Activated CD4-positive, alpha-beta T cell treated with anti-CD3 and anti-CD28 coated beads, Interleukin-10, Interleukin-2, amounts not matched to agents 100 ng/mL and 50 ng/mL, durations not matched to agents 16 hours and 8 hours (primary cell): ENCODE data around the gene MYLK4.
A peak's percentile ranks its signal among the peaks of the same experiment; 100 is the strongest.

ENCODE experiments used
- DNase-seq: peaks from one replicate; pipeline ENCODE4 v3.0.0-alpha.2; 2020

Gene MYLK4

DNA sequence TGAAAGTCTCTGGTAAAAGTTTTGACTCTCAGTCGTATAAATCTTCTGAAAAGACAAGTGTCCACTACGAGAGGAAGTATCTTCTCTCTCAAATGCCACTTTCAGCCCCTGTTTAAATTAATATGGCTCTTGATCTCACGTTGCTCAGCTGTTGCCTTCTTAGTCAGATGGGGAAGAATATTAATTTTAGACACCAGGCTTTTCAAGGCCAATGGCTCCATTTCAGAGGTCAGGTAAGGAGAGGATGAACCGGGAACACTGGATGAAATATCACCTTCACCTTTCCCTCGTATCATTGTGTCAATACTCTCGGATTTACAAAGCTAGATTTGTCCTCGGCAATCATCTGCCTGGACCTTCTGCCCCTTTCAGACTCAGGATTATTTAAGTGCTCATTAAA lies at the start of gene MYLK4:
Gene MYLK4 (minus strand): TSS at position 91 of the 400 bp plus-strand sequence. CDS start 1,628 bp downstream, outside the sequence.
- DNase-seq = no peak

DNA sequence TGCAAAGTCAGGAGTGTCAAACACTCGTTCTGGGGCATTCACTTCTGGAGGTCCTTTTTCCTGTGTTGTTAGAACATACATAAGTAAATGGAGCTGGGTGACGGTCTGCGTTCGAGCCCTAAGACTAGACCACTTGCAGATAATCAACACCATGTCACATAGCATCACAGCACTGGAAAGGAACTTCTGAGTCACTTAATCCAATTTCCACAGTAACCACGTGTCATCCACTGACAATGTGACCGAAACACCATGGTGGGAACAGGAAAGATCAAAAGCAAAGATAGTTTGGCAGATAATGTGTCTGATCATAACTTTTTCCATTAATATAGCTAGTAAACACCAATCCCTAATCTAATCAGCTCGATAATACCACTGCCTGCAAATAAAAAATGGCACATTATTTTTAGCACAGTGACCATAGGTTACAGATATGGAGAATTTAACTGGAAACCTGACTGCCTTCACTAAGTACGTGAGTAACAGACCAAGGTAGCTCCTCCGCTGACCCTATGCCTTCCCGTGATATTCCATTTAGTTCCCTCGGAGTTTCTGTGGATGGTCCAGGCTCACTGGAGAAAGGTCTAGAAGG lies 49.3 kb upstream of the MYLK4 start:
- DNase-seq = peak; percentile 72

DNA sequence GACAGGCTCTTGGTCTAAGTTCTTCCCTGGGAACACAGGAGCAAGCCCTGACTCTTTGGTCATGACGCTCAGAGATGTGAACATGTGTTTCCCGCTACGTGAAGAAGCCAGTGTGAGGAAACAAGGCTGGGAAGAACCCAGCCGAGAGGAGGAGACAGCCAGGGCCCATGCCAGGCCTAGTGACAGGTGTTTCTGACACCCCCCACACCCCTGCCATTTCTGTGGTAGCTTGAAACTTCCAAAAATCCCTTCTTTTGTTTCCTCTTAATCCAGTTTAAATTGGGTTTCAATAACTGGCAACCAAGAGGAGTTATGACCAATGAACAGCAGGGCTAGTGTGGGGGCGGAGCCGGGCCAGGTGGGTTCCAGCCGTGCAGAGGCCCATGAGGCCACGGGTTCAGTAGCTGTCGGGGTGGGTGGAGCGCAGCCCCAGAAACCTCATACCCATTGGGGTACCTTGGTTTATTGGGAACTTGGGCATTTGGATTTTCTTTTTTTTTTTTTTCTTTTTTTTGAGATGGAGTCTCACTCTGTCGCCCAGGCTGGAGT lies 47.9 kb upstream of the MYLK4 start:
- no peak for DNase-seq

DNA sequence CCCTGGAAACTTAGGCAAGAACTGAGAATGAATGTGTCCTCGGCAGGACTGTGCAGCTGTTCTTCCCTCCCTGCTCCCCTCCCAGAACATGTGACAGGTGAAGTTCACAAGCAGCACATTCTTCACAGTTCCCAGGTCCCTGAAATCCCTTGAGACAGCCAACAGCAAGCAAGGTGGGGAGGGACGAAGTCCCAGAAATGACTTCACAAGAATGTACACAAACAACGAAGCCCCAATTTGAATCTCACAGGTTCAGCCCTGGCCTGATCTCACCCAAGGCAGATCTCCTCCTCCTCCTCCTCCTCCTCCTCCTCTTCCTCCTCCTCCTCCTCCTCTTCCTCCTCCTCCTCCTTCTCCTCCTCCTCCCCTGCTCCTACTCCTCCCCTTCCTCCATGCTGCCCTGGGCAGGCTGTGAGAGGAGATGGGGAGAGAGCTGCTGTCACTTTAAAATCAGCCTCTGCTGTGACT lies 46.9 kb upstream of the MYLK4 start:
- DNase-seq = no peak

DNA sequence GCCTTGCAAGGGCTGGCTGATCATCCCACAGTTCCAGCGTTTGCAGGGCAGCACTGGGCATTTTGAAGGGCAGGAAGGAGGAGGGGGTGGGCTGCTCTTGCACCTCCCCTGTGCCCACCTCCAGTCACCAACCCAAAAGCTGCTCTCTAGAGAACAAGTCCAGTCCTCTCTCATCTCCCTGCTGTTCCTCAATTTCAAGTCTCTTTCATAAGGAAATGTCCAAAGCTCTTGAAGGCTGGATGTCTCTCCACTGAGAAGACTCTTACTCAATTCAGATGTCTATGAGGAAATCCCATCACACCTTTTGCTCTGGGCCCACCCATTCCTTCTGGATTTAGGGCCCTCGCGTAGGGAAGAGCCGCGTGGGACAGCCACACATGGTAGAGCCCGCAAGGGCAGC lies 46.1 kb upstream of the MYLK4 start:
- no peak for DNase-seq

DNA sequence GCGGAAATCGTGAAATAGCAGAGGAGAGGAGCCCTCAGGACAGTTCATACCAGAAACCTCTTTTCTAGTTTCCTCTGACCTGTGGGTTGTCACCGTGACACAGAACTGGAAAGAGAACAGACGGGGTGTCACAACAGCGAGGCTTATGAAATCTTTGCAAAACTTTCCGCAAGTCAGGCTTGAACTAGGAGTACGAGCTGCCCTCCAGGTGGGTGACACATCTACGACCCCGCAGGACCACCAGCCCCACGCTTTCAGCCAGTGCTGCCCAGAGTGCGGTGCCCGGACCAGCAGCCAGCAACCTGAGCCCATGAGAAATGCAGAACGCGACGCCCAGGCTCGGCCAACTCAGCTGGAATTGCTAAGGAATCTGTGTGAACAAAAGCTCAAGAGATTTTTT lies 45.2 kb upstream of the MYLK4 start:
- DNase-seq = peak; percentile 67

DNA sequence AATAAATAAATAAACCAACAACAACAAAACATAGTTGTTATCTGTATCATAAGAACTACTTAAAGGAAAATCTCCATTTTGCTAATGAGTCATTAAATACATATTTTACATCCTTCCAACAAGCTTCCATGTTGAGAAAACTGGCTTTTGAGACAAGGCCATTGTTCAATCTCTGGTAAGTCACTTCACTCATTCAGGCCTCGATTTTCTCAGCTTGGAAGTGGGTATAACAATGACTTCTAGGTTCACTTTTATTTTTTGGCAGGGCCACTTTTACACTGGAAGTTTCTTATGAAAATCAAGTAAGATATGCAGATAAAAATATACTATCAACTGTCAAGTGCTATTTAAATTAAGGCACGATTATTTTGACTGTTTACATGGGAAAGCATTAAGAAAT lies 44.4 kb upstream of the MYLK4 start:
- DNase-seq = no peak

DNA sequence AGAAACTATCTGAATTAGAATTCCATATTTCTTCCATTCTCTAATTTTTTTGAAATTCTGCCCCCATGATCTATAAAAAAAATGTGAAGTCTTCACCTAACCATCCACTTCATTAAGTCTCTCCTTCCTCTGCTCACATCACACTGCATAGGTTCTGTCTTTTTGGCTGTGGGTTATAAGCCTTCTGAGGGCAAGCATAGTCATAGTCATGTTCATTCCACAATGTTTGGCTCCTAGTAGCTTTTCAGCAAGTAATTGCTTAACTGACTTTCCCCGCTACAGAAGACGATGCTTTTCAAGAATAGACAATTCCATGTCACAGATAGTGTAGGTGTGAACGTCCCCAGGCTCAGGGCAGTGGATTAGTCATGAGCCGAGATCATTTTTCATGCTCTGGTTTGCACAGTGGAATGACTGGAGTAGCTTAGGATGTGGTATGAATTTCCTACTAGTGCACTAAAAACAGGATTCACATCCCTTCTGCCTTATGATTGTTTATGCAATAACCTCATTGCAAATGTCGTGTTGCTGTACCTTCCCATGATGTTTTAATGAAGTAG lies 43.5 kb upstream of the MYLK4 start:
- DNase-seq = peak; percentile 16

DNA sequence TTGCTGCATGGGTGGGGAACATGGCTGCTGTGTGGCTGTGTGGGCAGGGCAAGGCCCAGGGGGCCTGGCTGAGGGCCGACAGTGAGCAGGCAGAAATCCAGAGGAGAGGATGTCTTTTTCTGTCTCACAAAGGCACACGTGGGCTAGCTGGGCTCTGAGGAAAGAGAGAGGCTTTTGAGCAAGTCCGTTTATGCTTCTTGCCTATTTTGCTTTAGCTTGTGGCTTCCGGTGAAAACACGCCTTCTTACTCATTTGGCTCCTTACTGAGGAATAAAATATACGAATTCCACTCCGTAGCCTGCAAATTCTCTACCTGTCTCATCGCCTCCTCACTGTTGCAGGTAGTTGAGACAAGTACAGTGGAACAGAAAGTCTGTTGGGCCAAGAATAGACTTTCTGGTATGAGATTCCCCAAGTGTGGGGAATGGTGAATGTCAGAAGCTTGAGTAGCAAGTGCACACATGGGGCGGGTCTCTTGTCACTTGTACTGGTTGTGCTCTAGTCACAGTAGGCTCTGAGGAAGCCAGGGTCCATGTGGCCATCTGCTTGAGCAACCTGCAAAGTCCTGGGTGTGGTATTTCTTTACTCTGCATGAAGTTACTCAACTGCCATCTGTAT lies 42.9 kb upstream of the MYLK4 start:
- peak; percentile 80 for DNase-seq

DNA sequence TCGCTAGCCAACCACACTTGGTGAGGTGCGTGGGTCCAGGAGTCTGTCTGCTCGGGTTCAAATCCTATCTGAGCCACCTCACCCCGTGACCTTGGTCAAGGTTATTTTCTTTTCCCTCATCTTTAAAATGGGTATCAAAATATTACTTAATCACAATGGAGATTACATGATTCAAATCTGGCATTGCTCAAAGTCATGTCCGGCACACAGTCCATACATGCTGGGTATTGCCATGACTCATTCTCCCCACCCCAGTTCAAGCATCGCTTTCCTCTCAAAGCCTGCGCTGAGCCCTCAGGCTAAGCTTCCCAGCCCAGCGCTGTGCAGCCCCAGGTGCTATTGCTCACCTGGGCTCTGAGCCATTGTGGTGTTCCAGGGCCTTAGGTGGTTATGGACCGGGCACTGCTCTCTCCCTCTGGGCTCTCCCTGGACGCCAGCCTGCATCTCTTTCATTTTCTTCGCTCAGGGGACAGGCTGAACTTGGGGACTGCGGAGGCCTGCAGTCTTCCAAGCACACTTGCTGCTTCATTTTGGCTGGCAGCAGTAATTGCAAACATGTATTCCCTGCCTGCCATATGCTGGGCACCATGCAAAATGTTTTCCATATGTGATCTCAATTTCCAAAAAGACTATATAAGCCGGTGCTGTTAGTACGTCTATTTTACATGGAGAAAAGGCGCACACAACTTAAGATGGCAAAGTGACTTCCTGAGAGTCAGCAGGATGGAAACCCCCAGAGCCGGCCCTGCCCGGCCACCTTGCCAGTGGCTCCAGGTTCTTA lies 41.8 kb upstream of the MYLK4 start:
- DNase-seq = peak; percentile 18

DNA sequence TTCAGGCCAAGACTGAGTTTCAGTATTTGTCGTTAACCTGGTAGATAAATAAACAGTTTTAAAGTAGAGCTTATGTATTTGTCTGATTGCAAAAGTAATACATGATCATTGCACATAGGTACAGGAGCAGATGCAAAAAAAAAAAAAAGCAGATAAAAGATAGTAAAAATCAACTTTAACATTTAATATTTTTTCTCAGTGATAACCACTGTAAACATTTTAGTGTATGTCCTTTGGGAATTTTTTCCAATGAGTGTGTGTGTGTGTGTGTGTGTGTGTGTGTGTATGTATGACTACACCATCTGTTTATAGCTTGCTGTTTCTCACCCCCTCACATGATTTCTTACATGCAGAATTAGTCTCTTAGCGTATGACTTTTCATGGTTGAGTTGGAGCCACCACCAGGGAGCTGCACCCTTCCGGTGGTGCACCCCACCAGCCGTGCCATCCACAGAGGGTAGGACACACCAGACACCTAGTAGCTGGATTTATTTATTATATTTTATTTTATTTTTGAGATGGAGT lies 40.8 kb upstream of the MYLK4 start:
- DNase-seq = no peak

DNA sequence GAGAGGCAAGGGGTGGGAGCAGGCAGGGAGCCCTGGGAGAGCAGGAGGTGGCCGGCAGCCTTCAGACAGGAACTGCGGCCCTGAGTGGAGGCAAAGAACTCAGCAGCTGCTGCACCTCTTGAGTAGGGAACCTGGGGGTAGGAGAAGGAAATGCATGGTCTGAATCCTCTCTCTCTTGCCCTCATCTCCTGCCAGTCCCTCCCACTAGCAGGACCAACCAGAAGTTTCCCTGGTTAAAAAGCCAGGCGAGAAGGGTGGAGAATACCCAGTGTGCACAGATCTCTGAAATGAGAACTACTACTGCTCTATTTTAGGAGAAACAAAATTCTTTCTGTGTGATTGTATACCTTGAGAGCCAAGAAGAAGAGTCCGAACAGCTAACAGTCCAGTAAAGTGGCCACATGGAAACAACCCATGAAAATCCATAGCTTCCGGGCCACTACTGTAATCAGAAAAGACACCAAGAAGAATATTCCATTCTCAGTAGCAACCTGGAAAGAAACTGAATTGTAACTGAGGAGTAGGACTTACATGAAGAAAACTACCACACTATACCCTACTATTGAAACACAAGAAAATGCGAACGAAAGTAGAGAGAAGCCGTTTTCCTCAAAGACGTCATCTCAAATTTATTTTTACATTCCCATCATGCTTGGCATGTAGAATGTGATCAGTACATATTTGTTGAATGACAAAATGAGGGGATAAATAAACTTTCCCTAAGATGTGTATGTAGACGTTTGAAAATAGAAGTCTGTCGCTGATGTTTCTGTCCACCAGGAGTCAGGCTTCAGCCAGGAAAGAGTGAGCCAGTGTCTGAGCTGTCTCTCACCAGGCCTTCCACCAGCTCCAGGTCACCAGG lies 40.1 kb upstream of the MYLK4 start:
- peak; percentile 81 for DNase-seq

DNA sequence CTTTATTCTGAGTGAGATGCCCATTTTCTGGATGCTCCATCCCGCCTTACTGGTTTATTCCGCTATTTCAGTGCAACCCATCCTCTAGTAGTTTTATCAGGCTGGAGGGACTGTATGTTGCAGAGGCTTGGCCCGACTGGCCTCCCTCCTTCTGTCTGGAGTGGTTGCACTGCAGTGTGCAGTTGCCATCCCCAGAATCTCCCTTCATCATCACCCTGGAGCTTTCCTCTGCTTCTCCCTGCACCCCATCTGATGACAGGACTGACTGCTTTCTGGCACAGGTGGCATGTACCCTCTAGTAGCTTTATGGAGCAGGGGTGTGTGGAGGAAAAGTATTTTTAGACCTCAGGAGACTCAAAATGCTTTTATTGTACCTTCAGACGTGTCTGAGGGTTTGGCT lies 35.5 kb upstream of the MYLK4 start:
- no peak for DNase-seq

DNA sequence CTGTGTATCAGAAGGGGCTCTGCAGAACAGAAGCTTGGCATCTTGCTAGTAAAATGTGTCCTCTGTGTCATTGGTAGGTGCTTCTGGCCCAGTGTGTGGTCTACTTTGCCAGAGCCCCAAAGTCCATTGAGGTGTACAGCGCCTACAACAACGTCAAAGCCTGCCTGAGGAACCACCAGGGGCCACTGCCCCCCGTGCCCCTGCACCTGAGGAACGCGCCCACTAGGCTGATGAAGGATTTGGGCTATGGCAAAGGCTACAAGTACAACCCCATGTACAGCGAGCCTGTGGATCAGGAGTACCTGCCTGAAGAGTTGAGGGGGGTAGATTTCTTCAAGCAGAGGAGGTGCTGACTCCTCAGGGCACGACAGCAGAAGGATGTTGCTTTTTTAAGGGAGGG lies 34.2 kb upstream of the MYLK4 start:
- no peak for DNase-seq

DNA sequence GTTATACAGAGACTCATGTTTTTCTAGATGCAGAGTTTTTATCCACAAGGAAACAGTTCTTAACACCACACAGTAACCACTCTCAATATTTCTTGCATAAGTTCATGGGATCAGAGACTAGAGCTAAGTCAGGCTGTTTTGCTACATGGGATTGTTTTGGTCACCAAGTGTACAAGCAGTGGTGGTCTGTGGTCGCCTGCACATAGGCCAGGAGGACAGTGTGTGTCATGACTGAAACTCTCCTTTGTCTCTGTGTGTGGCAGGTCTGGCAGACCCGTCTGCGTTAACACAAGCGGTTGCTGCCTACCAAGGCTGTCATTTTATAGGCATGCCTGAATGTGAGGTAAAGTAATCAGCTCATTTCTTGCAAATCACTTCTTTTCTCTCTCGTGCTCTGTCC lies 33.3 kb upstream of the MYLK4 start:
- no peak for DNase-seq

DNA sequence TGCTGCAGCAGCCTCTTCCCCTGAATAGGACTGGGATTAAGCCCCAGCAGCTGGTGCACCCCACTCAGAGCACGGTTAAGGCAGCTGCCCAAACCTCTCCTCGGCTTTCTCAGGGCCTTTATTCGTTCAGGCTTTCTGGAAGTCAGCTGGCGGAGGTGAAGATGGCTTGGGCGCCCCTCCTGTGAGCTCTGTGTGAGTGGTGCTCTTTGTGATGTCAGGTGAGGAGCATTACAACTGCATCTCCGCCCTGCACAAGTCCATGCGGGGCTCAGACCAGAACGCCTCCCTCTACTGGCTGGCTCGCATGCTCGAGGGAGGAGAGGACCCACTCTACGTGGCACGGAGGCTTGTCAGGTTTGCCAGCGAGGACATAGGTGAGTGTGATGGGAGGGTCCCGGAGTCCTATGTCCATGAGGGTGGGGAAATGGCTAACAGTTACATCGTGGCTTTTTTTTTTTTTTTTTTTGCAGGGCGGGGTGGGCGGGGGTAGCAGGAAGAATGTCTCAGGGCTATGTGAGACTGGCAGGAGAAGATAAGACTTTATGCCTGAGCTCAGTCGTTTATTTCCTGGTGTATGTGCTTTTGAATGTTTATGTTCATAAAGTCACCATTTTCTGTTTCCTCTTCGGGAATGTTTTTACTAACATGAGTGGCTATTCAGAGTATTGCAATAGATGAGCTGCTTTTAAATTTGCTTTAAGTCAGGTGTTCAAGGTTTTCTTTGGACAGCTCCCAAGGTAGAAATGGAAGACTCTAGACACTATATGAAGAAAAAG lies 32.7 kb upstream of the MYLK4 start:
- DNase-seq = no peak

DNA sequence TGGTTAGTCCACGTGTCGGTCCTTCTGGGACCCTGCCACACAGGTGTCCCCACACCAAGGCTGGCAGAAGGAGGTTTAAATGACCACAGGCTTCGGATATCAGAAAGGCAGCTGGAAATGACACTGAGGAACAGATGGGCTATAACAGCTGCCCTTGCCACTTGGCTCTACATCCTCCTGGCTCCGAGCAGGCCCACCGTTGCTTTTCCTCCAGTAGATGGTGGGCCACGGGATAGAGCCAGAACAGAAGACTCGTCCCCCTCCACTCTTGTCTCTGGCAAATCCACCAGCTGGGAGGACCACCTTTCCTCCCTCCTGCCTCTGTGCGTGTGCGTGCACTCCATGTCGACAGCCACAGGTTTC lies 32.1 kb upstream of the MYLK4 start:
- no peak for DNase-seq

DNA sequence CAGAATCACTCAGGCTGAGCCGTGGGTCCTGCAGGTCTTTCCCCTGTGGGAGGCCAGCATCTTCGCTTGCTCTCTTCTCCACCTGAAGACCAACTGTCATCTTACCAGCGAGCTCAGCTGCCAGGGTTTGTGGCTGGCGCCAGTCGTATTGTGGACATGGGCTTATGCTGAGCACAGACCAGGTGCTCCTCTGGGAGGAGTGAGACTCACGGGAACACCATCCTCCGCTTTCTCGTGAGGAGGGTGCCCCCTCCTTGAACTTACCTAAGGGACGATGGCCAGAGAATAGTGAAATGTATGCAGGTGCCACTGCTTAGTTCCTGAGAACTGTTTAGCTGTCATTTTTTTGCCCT lies 31.6 kb upstream of the MYLK4 start:
- DNase-seq = no peak

DNA sequence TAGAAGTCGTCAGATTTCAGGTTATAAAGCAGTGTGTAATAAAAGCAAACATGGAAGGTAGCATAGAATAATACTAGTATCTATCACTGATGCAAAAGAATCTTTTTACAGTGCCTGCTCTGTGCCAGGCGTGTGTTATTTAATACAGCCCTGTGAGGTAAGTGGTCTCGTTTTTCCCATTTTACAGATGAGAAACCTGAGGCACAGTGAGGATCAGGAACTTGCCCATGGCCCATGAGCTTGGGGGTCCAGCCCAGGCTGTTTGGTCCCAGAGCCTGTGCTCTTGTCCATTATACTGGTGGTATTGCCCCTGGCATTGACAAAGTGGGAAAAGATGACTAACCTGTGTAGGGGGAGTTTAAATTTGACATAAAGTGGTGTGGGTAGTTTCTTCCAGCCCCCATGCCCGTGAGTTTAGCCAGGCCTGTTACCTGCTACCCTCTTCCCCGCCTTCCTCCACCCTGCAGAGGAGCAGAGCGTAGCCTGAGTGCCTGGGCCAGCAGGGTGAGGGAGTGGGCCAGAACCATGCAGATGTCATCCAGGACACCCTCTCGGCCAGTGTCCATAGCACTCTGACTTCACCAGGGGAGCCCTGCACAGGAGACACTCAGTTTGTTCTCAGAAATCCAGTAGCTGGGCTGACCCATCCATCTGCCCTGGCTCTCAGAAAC lies 31.1 kb upstream of the MYLK4 start:
- no peak for DNase-seq

DNA sequence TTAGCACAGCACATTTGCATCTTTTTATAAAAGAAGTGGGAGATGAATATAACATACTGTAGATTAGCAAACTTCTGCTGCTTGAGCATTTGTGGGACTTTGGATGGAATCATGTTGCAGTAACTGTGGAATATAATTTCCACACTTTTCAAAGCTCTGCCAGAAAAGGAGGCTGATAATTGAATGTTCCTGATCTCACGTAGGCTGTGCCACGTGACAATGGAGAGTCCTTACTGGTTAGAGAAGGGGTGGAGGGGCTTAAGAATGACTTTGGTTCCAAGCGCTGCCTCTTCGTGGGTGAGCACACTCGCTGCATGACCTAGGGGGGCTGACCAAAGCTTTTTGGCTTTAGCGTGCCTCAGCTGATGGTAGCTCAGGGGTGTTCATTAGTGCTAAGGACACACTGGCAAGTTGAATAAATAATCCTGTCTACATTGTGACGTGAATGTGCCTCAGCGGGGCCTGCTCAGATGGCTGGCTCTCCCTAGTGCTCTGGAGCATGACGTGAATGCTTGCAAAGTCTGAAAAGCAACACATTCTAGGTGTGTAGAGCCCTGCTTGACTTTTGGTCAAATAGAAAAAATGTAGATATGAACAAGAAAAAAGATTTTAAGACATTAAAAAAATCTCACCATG lies 29.5 kb upstream of the MYLK4 start:
- no peak for DNase-seq

DNA sequence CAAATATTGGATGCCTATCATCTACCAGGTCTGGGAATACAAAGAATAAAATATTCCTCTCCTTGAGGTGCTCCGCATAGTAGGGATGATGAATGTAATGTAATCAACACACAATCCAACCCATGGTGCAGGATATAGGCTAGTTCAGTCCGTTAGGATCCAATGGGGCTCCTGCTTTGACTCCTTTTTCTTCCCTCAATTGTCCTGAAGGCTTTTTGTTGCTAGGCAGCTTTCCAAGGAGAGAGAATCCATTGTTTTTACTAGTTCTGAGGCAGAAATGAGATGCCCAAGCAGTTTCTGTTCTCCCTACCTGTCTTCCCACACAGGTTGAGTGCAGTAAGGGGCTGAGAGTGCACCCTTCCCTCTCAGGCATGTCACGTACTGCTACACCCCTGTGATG lies 26.5 kb upstream of the MYLK4 start:
- no peak for DNase-seq
